ENCODE measurements around the gene HTRA2. TPM values are rescaled to one million over a fixed set of nuclear protein-coding genes. Genes with fewer than 3 reads are reported as not detected.
"Not testable (repeated sequence)": the region's sequence is repeated elsewhere in the genome, so short reads cannot be mapped to it uniquely, and the experiment has no call there.

HTRA2 gene
- 32.1 TPM for polyA plus RNA-seq (2013, experiment 1 of 2)
- polyA plus RNA-seq (2013, experiment 2 of 2), result 33.4 TPM

DNA sequence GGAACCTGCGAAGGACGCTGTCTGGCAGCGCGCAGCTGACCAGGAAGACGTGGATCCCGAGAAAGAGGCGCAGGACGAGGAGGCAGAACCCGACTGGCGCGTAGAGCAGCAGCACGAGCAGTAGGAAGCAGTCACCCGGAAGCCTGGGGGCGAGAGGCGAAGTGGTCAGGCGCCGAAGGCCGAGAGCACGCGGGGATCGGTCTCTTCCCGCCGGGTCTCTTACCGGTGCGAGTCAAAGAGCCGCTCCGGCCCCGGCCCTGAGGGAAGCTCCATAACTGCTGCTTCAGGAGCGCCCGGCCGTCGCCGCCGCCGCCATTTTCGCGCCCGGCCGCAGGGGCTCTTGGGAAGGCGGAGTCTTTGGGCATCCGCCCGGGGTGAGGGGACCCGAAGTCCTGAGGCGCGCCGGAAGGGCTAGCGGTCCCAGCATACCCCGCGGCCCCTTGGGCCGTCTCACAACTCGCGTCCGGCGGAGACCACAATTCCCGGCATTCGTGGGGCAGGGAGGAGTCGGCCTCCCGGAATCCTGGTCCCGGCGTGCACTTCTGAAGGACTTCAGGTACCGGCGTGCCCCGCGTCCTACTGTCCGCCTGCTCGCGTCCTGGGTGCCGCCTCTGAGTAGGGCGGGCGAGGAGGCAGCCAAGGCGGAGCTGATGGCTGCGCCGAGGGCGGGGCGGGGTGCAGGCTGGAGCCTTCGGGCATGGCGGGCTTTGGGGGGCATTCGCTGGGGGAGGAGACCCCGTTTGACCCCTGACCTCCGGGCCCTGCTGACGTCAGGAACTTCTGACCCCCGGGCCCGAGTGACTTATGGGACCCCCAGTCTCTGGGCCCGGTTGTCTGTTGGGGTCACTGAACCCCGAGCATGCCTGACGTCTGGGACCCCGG is at the start of gene HTRA2, which contains the start of gene AUP1:
TSS of gene HTRA2 (plus strand) at position 577 of the 882 bp plus-strand sequence. CDS start at position 651, 74 bp downstream.
TSS of gene AUP1 (minus strand) at position 350 of the 882 bp plus-strand sequence. CDS start at position 273, 77 bp downstream.
- Histone ChIP-seq H3K4me1 (ENCODE audit: control insufficient read depth, insufficient read depth, low read length, poor library complexity, severe bottlenecking) (peaks cover 12% of the 10 kb centered on the region), H3K27ac (ENCODE audit: low read depth, low read length, severe bottlenecking) (peak within 1 kb of the TSS; percentile 64), H3K4me3 (ENCODE audit: extremely low read depth, insufficient read depth, low read length, poor library complexity, severe bottlenecking) (peak within 1 kb of the TSS; percentile 98), H3K36me3 (ENCODE audit: control insufficient read depth, insufficient read depth, low read length) (peaks cover 68% of the 10 kb centered on the region), H3K9me3 (ENCODE audit: control insufficient read depth, low read length) (no peaks in the 10 kb centered on the region)
- 0% methylated on average over 70 to 86 of the region's 87 CpGs for WGBS, 2 experiments (ENCODE audit: insufficient coverage in 2 of 2)

DNA sequence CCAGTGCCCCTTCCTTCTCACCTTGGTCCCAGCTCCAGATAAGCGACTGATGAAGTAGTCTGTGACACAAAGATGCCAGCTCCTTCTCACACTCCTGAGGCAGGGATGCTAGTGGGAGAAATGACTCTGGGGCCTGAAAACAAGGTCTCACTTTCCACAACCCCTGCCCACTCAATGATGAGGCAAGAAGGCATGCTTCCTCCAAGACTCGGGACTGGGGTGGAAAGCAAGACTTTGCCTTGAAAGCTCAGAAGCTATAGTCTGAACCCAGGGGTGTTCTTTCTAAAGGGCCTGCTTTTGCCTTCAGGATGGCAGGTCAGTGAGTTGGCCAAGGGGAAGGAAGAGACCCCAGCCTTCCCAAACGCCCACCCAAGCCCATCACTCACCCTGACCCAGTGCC is 48.3 kb upstream of the HTRA2 start:
- H3K4me3 ChIP-seq (ENCODE audit: extremely low read depth, insufficient read depth, low read length, poor library complexity, severe bottlenecking), result peak overlapping the region; percentile 79
- no peaks in the 10 kb centered on the region for H3K9me3 ChIP-seq (ENCODE audit: control insufficient read depth, low read length)
- H3K27ac ChIP-seq (ENCODE audit: low read depth, low read length, severe bottlenecking), result no peak overlapping the region
- peaks cover 4% of the 10 kb centered on the region for H3K4me1 ChIP-seq (ENCODE audit: control insufficient read depth, insufficient read depth, low read length, poor library complexity, severe bottlenecking)
- peaks cover 50% of the 10 kb centered on the region for H3K36me3 ChIP-seq (ENCODE audit: control insufficient read depth, insufficient read depth, low read length)
- 88 to 100% methylated on average over 1 to 2 of the region's 3 CpGs for WGBS, 2 experiments (ENCODE audit: insufficient coverage in 2 of 2)

DNA sequence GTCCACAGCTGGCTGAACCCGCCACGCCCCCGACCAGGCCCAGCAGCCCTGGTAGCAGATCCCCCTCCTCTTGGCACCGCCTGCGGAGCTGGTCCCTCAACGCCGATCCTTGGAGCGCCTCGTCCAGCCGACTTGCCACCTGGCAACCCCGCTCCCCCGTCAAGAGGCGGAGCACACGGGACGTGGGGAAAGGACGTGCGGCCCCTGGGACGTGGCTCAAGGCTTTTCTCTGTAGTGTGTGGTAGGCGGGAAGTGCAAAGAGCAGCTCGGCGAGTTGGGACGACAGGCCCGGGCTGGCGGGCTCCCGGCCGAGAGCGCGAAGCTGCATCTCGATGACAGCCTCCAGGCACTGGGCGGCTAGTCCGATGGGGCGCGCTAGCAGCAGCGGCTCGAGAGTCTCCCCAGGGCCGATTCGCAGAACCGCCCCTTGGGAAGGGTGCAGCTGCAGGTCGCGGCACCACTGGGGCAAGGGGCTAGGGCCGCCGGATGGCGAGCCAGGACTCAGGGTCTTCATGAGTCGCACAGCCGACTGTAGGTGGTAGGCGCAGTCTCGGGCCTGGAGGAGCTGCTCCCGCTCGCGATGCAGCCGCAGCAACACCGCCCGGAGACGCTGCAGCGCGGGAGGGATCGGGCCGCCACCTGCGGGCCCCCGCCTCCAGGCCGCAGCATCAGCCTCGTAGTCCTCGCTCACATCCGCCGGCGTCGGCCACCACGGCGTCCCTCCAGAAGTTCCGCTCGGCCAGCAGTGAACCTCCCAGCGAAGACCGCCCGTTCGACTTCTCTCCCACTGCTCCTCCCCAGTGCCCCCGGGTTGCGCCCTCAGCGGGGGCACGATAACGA is 47.6 kb upstream of the HTRA2 start:
- Histone ChIP-seq H3K27ac (ENCODE audit: low read depth, low read length, severe bottlenecking) (peak overlapping the region; percentile 81), H3K4me3 (ENCODE audit: extremely low read depth, insufficient read depth, low read length, poor library complexity, severe bottlenecking) (peak overlapping the region; percentile 79), H3K9me3 (ENCODE audit: control insufficient read depth, low read length) (no peaks in the 10 kb centered on the region), H3K36me3 (ENCODE audit: control insufficient read depth, insufficient read depth, low read length) (peaks cover 48% of the 10 kb centered on the region), H3K4me1 (ENCODE audit: control insufficient read depth, insufficient read depth, low read length, poor library complexity, severe bottlenecking) (peaks cover 4% of the 10 kb centered on the region)
- 1 to 2% methylated on average over 64 to 76 of the region's 80 CpGs for whole genome bisulfite sequencing, 2 experiments (ENCODE audit: insufficient coverage in 2 of 2)

DNA sequence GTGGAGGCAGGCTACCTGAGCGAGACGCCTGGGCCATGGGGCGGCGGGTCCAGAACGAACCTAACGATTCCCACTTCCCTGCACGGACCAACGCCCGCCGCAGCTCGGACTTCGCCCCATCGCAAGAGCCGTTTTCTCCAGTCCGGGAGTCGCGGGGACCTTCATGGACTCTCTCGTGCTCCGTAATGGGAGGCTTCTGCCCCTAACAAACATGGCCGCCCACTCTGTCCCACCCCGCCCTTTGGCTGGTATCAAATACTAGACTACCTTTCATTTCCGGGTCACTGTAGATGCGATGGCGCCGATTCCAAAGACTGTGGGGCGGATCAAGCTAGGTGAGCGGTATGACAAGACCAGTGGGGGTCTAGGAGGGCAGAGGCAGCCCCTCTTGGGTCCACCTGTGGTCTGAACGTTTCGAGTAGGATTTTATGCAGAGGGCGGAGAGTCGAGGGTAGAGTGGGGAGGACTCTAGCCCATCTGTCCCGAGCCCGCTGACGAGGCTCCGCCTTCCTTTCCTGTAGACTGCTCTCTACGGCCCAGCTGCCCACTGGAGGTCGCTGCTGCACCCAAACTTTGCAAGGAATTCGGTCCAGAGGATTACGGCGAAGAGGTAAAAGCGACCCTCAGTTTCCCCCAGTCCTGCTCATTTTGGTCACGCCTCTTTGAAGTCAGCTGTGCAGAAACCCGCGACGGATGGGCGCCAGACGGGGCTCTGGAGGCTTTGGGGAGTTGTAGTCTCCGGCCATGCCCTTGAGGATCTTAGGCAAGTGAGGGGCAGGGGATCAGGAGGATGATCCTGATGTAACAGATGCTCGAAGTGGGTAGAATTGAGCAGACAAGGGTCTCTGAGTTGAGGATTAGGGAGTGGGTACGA is 46.7 kb upstream of the HTRA2 start, which contains the start of the genes CCDC142 and TTC31:
TSS of gene CCDC142 (minus strand) at position 198 of the 874 bp plus-strand sequence. CDS start at position 37, 161 bp downstream.
TSS of gene TTC31 (plus strand) at position 281 of the 874 bp plus-strand sequence. CDS start at position 296, 15 bp downstream.
- H3K27ac ChIP-seq (ENCODE audit: low read depth, low read length, severe bottlenecking), result peak within 1 kb of the TSS; percentile 81

DNA sequence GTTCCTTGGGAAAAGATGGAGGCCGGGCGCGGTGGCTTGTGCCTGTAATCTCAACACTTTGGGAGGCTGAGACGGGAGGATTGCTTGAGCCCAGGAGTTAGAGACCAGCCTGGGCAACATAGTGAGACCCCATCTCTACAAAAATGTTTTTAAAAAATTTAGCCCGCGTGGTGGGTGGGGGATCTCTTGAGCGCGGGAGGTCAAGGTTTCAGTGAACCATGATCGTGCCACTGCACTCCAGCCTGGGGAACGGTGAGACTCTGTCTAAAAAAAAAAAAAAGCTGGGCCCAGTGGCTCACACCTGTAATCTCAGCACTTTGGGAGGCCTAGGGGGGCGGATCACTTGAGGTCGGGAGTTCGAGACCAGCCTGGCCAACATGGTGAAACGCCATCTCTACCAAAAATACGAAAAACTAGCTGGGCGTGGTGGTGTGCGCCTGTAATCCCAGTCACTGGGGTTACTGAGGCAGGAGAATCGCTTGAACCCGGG is 46.0 kb upstream of the HTRA2 start:
- not testable (repeated sequence) for H3K4me1 ChIP-seq (ENCODE audit: control insufficient read depth, insufficient read depth, low read length, poor library complexity, severe bottlenecking); H3K9me3 ChIP-seq (ENCODE audit: control insufficient read depth, low read length); H3K27ac ChIP-seq (ENCODE audit: low read depth, low read length, severe bottlenecking)
- peaks cover 45% of the 10 kb centered on the region for H3K36me3 ChIP-seq (ENCODE audit: control insufficient read depth, insufficient read depth, low read length)
- H3K4me3 ChIP-seq (ENCODE audit: extremely low read depth, insufficient read depth, low read length, poor library complexity, severe bottlenecking), result peak overlapping the region; percentile 79
- WGBS, 2 experiments (ENCODE audit: insufficient coverage in 2 of 2), result 90 to 91% methylated on average over 13 to 15 of the region's 19 CpGs

More for the DNA sequence above, 46.7 kb upstream of the HTRA2 start, which contains the start of the genes CCDC142 and TTC31:
- no peaks in the 10 kb centered on the region for H3K9me3 ChIP-seq (ENCODE audit: control insufficient read depth, low read length)
- peaks cover 4% of the 10 kb centered on the region for H3K4me1 ChIP-seq (ENCODE audit: control insufficient read depth, insufficient read depth, low read length, poor library complexity, severe bottlenecking)
- peak within 1 kb of the TSS; percentile 79 for H3K4me3 ChIP-seq (ENCODE audit: extremely low read depth, insufficient read depth, low read length, poor library complexity, severe bottlenecking)
- peaks cover 45% of the 10 kb centered on the region for H3K36me3 ChIP-seq (ENCODE audit: control insufficient read depth, insufficient read depth, low read length)
- WGBS, 2 experiments (ENCODE audit: insufficient coverage in 2 of 2), result 1 to 2% methylated on average over 40 to 42 of the region's 50 CpGs

DNA sequence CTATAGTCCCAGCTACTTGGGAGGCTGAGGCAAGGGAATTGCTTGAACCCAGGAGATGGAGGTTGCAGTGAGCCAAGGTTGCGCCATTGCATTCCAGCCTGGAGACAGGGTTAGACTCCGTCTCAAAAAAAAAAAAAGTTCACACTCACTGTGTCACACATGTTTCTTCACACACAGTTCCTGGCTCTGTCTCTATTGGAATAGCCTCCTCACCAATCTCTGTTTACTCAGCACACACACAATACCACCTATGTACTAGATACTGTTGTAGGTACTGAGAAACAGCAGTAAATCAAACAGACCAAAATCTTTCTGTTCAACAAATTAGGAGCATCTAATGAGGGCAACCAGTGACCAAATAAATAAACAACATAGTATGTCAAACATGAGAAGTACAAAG is 43.6 kb upstream of the HTRA2 start:
- H3K36me3 ChIP-seq (ENCODE audit: control insufficient read depth, insufficient read depth, low read length), result peaks cover 42% of the 10 kb centered on the region
- 100% methylated on average over 2 of the region's 2 CpGs for WGBS, 2 experiments (ENCODE audit: insufficient coverage in 2 of 2)
- H3K27ac ChIP-seq (ENCODE audit: low read depth, low read length, severe bottlenecking), result no peak overlapping the region
- H3K9me3 ChIP-seq (ENCODE audit: control insufficient read depth, low read length), result no peaks in the 10 kb centered on the region
- peaks cover 3% of the 10 kb centered on the region for H3K4me1 ChIP-seq (ENCODE audit: control insufficient read depth, insufficient read depth, low read length, poor library complexity, severe bottlenecking)
- H3K4me3 ChIP-seq (ENCODE audit: extremely low read depth, insufficient read depth, low read length, poor library complexity, severe bottlenecking), result no peak overlapping the region

DNA sequence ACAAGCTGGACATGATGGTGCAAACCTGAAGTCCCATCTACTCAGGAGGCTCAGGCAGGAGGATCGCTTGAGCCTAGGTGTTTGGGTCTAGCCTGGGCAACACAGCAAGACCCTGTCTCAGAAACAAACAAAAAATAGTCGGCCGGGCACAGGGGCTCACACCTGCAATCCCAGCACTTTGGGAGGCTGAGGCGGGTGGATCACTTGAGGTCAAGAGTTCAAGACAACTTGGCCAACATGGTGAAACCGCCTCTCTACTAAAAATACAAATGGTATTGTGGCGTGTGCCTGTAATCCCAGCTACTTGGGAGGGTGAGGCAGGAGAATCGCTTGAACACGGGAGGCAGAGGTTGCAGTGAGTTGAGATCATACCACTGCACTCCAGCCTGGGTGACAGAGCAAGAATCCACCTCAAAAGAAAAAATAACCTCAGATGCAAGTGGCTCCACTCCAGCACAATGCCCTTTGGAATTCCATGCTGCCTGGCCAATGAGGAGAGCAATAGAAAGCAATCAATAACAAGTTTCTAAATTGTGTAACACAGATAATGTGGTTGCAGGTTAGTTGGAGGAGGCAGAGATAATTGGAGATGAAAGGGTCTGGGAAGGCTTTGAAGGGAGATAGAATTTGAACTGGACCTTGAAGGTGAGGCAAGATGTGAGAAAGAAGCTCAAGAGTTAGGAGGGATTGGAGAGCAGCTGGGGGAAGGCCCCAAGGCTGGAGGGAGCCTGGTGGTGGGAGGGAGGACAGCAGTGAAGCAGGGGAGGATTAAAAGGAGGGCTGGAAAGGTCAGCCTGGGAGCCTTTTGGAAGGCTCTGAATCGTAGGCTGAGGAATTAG is 40.9 kb upstream of the HTRA2 start:
- Histone ChIP-seq H3K27ac (ENCODE audit: low read depth, low read length, severe bottlenecking) (no peak overlapping the region), H3K4me1 (ENCODE audit: control insufficient read depth, insufficient read depth, low read length, poor library complexity, severe bottlenecking) (no peaks in the 10 kb centered on the region), H3K4me3 (ENCODE audit: extremely low read depth, insufficient read depth, low read length, poor library complexity, severe bottlenecking) (no peak overlapping the region), H3K9me3 (ENCODE audit: control insufficient read depth, low read length) (no peaks in the 10 kb centered on the region), H3K36me3 (ENCODE audit: control insufficient read depth, insufficient read depth, low read length) (peaks cover 59% of the 10 kb centered on the region)
- WGBS, 2 experiments (ENCODE audit: insufficient coverage in 2 of 2), result 83 to 92% methylated on average over 5 to 7 of the region's 9 CpGs

DNA sequence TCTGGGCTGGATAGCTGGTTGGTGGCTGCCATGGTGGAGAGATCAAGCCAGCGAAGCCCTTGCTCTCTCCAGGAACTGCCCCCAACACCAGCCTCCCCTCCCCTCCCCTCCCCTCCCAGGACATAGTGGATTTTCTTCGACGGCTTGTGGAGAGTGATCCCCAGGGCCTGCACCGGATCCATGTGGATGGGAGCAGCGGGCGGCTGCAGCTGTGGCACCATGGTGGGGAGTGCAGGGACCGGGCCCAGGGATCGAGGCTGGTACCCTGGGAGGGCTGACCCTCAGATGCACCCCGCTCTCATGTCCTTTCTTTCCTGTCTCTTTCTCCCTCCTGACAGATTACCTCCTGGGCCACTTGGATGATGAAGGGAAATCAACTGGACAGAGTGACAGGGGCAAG is 39.8 kb upstream of the HTRA2 start:
- Histone ChIP-seq H3K4me3 (ENCODE audit: extremely low read depth, insufficient read depth, low read length, poor library complexity, severe bottlenecking) (no peak overlapping the region), H3K36me3 (ENCODE audit: control insufficient read depth, insufficient read depth, low read length) (peaks cover 67% of the 10 kb centered on the region), H3K27ac (ENCODE audit: low read depth, low read length, severe bottlenecking) (no peak overlapping the region), H3K9me3 (ENCODE audit: control insufficient read depth, low read length) (no peaks in the 10 kb centered on the region), H3K4me1 (ENCODE audit: control insufficient read depth, insufficient read depth, low read length, poor library complexity, severe bottlenecking) (no peaks in the 10 kb centered on the region)
- 97 to 100% methylated on average over 6 of the region's 9 CpGs for WGBS, 2 experiments (ENCODE audit: insufficient coverage in 2 of 2)

Measured in mesodermal cell (in vitro differentiated cells).